ENCODE measurements around the gene TMX2. TPM values are rescaled to one million over a fixed set of nuclear protein-coding genes. Genes with fewer than 3 reads are reported as not detected.
"Not testable (repeated sequence)": the region's sequence is repeated elsewhere in the genome, so short reads cannot be mapped to it uniquely, and the experiment has no call there.

Gene TMX2
- polyA plus RNA-seq, 10 donors, result 45.4 to 63.9 (median 55.3) TPM

- no peak for DNase-seq
These were observed 2.5 kb upstream of the TMX2 start for GRCh38 chr11:57709802-57710367.

GRCh38 chr11:57711414-57712255, 758 bp upstream of the TMX2 start, which contains the start of gene MED19:
TSS of gene MED19 (minus strand) at chr11:57712215. CDS start at chr11:57712179, 36 bp downstream.
- DNase-seq, result peak in 1 of 3 donors; percentile 43

DNA sequence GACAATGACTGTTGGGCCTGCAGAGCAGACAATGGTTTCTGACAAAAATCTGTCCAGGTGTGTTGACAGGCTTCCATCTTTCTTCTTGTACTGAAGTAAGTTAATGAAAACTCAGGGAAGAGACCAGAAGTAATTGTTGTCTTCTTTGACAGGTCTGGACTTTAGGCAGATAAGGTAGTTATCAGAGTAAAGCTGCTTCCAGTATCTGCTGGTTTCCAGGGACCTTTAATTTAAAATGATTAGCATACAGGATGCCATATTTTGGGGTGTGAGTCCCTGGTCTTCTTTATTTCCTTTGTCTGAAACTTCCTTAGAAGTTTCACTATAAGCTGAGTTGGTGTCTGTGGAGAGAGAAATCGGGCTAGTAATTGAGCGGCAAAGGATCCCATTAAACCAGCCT, 1.4 kb downstream of the TMX2 start:
- no peak for DNase-seq

DNA sequence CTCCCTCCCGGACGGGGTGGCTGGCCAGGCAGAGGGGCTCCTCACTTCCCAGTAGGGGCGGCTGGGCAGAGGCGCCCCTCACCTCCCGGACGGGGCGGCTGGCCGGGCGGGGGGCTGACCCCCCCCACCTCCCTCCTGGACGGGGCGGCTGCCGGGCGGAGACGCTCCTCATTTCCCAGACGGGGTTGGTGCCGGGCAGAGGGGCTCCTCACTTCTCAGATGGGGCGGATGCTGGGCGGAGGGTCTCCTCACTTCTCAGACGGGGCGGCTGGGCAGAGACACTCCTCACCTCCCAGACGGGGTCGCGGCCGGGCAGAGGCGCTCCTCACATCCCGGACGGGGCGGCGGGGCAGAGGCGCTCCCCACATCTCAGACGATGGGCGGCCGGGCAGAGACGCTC, 4.3 kb downstream of the TMX2 start:
- not testable (repeated sequence) for DNase-seq

GRCh38 chr11:57727185-57727584, 14.8 kb downstream of the TMX2 start:
- DNase-seq, result no peak

- no peak for DNase-seq
These were observed 16.4 kb downstream of the TMX2 start for GRCh38 chr11:57728829-57729228.

DNA sequence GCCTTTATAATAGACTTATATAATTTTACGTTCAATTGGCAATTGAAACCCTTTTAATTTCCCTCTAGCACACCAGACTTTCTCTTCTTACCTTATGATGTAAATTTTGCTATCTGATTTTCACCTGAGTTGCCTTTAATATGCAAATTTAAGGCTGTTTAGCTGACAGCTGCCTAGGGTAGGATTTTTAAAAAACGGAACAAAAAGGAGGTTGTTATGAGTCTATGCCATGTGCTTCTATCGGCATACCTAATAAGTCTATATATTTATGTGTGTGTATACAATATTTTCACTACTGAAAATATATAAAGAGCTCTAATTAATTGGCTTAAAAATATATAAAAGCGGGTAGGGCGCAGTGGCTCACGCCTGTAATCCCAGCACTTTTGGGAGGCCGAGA, 17.1 kb downstream of the TMX2 start:
- DNase-seq, result no peak

DNA sequence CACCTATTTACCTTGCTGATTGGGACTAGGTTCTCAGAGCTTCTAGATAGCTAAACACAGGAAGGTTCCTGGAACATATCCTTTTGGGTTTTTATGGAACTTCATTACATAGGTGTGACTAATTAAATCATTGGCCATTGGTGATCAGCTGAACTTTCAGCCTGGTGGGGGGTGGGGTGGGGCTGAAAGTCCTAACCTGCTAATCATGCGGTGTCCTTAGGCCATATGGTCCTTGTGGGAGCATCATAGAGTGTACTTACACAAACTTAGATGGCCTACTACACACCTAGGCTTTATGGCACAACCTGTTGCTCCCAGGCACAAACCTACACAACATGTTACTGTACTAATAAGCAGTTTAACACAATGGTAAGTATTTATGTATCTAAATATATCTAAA, 20.3 kb downstream of the TMX2 start:
- no peak for DNase-seq

DNA sequence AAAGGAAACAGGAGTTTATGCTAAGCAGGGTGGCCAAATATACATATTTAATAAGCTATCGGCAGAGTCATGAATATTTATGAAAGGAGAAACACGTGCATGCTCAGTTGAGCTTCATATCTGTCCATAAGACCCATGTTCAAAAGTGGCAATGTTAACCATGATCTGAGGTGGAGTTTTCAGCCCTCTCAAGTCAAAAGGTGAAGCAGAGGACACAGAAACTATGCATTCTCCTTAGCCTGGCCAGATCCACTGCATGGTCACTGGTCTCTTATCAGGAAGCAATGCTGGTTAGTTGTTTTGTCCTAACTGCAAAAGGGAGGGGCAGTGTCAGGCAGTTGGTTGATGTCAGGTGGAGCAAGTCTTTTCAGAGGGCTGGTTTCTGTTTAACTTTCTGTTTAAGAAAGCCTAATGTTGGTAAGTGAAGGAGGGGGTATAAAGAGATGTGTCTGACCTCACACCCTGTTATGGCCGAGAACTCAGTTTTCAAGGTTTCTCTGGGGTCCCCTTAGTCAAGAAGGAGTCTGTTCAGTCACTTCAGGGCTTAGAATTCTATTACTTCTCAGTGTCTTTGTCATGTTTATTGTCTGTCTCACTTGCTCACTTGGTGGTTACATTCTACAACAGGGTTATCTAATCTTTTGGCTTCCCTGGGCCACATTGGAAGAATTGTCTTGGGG, 23.4 kb downstream of the TMX2 start:
- no peak for DNase-seq

DNA sequence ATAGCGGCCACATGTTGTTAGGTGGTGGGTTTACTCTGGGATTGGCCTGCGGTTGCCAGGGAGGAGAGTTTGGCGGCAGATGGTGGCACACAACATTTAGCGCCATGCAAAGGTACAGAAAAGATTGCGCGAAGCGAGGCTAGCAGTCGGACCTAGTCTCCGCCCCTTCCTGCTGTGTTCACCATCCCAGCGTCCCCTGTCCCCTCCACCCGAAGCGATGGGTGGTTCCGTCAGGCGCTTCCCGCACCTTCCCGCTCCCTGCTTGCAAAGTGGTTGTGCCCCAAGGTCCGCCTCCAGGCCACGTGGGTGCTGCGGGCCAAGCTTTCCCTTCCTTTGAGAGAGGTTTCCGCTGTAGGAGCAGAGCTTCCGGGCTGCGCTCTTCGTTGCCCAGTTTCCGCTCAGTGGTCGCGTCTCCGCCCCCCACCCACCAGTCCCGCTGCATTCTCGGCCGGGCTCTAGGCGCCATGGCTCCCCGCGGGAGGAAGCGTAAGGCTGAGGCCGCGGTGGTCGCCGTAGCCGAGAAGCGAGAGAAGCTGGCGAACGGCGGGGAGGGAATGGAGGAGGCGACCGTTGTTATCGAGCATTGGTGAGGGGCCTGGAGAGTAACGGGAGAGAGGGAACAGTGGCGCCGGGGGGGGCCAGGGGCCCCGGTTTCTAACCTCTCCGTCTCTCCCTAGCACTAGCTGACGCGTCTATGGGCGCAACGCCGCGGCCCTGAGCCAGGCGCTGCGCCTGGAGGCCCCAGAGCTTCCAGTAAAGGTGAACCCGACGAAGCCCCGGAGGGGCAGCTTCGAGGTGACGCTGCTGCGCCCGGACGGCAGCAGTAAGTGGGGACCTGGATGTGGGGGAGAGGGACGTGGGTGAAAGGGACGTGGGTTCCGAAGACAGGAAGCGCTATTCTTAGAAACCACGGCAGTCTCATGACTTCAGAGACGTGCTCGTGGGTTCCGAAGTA, 29.0 kb downstream of the TMX2 start, which contains the start of gene SELENOH:
SELENOH (plus strand) TSS at position 360 of the 955 bp plus-strand sequence; CDS start at position 465, 105 bp downstream.
- DNase-seq, result peak; percentile 96 to 98 (median 96)

DNA sequence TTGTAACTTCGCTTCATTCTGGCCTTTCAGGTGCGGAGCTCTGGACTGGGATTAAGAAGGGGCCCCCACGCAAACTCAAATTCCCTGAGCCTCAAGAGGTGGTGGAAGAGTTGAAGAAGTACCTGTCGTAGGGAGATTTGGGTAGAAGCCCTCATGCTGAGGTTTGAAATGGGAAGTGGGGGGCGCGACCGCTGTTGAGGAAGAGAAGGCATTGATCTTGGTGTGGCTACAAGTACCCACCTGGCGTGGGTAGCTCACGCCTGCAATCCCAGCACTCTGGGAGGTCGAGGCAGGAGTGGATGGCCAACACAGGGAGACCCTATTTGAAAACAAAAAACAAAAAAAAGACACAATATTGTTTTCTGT, 29.7 kb downstream of the TMX2 start:
- DNase-seq, result no peak

GRCh38 chr11:57744357-57744756, 32.0 kb downstream of the TMX2 start:
- DNase-seq, result no peak

- no peak for DNase-seq
These were observed 32.8 kb downstream of the TMX2 start for GRCh38 chr11:57745206-57745605.

GRCh38 chr11:57746920-57747319, 34.5 kb downstream of the TMX2 start:
- no peak for DNase-seq

GRCh38 chr11:57751176-57751575, 38.8 kb downstream of the TMX2 start:
- no peak for DNase-seq

DNA sequence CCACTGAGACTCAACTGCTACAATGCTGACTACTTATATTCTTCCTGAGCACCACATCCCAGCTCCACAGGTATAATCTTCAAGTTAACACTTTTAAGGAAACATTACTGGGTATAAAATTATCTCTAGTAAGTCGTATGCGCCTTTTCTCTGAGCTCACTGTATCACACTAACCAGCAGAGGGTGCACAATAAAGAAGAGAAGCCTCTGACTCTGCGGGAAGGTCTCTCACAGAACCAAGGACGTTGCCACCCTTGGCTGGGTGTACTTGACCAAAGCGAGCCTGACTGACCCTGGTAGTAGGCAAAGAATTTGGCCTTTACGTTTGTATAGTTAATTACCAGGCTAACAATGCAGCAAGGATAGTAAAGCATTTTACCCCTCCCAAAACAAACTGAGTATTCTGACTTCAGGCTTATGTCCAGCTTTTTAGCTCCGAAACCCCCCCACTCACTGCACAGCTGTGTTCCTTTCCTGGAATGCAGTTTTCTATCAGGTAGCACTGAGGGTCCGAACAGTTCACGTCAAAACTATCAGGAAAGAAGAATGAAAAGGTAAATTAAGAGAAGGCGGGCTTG, 39.4 kb downstream of the TMX2 start, which contains the start of gene BTBD18:
BTBD18 (minus strand) TSS at position 144 of the 578 bp plus-strand sequence. CDS start 631 bp downstream, outside the sequence.
- peak in 1 of 3 donors; percentile 28 for DNase-seq

DNA sequence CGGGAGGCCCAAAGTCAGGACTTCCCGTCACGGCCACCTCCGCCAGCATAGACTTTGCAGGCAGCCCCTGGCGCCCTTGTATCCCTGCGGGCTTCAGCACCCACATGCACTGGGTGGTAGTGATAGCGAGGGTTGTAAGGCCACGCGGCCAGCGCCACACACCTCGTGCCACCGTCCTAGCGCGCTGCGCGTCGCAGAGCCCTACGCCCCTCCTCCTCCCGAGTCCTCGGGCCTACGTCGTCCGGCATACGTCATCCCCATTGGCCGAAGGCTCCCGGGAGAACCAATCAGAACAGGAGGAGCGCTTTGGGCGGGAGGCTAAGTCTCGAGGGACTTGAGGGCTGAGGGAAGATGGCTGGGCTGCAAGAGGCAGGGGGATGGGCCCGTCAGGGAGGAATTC, 40.6 kb downstream of the TMX2 start:
- DNase-seq, result no peak

- DNase-seq, result no peak
These were observed 45.8 kb downstream of the TMX2 start for GRCh38 chr11:57758174-57758573.

GRCh38 chr11:57761301-57762234, 49.2 kb downstream of the TMX2 start, which contains the start of gene CTNND1:
TSS of gene CTNND1 (plus strand) at chr11:57761802. CDS start at chr11:57791479, 29,677 bp downstream.
- DNase-seq, result peak; percentile 97 to 98 (median 98)
